MM.1S (cell line): Measurements from ENCODE around the gene ADRA1B.

Source experiments
- DNase-seq: peaks from one replicate; pipeline ENCODE4 v3.0.0-alpha.2; 2015
- H2AFZ ChIP-seq: fragments of 300-600 bp; sonication (generic); 2 replicates; pipeline ENCODE4 v1.6.0; 2016; ENCODE audit warnings: antibody characterized with exemption, low read length
- H3F3A ChIP-seq: fragments of 300-600 bp; sonication (generic); 2 replicates; pipeline ENCODE4 v1.6.1; 2016; ENCODE audit warnings: mild to moderate bottlenecking, antibody characterized with exemption, low read length, moderate library complexity, mixed read lengths; ENCODE audit not compliant: insufficient read depth
- H3K27ac ChIP-seq: fragments of 300-600 bp; sonication (generic); 2 replicates; pipeline ENCODE4 v1.5.1; 2016; ENCODE audit warnings: mild to moderate bottlenecking, low read length
- H3K27me3 ChIP-seq: fragments of 300-600 bp; sonication (generic); replicated peaks from 2 replicates; pipeline ENCODE4 v1.6.0; 2016; ENCODE audit warnings: low read length; ENCODE audit not compliant: insufficient read depth
- H3K36me3 ChIP-seq: fragments of 300-600 bp; sonication (generic); replicated peaks from 2 replicates; pipeline ENCODE4 v1.6.1; 2016; ENCODE audit warnings: mild to moderate bottlenecking, low read length, mixed read lengths; ENCODE audit not compliant: insufficient read depth
- H3K4me1 ChIP-seq: fragments of 300-600 bp; sonication (generic); 2 replicates; pipeline ENCODE4 v1.6.1; 2016; ENCODE audit warnings: low read length, mixed read lengths
- H3K4me2 ChIP-seq: fragments of 300-600 bp; sonication (generic); 2 replicates; pipeline ENCODE4 v1.6.0; 2016; ENCODE audit warnings: low read depth, low read length
- H3K4me3 ChIP-seq: fragments of 300-600 bp; sonication (generic); 2 replicates; pipeline ENCODE4 v1.5.1; 2016; ENCODE audit warnings: low read length, mixed read lengths
- H3K79me2 ChIP-seq: fragments of 300-600 bp; sonication (generic); 2 replicates; pipeline ENCODE4 v1.6.1; 2016; ENCODE audit warnings: mixed run types, low read length, mixed read lengths
- H3K9ac ChIP-seq: fragments of 300-600 bp; sonication (generic); 2 replicates; pipeline ENCODE4 v1.6.1; 2016; ENCODE audit warnings: low read length, mixed read lengths
- H3K9me2 ChIP-seq: fragments of 300-600 bp; sonication (generic); replicated peaks from 2 replicates; pipeline ENCODE4 v1.6.1; 2016; ENCODE audit warnings: mild to moderate bottlenecking, low read length, mixed read lengths; ENCODE audit not compliant: insufficient read depth
- H3K9me3 ChIP-seq: fragments of 300-600 bp; sonication (generic); replicated peaks from 2 replicates; pipeline ENCODE4 v1.6.1; 2016; ENCODE audit warnings: mild to moderate bottlenecking, low read length, mixed read lengths; ENCODE audit not compliant: insufficient read depth
- H4K20me1 ChIP-seq: fragments of 300-600 bp; sonication (generic); 2 replicates; pipeline ENCODE4 v1.6.1; 2016; ENCODE audit warnings: mild to moderate bottlenecking, low read length, moderate library complexity, mixed read lengths; ENCODE audit not compliant: insufficient read depth
- EZH2 ChIP-seq: fragments of 300-600 bp; sonication (generic); optimal IDR thresholded peaks from 2 replicates; pipeline ENCODE3; 2017; ENCODE audit warnings: low read depth, mild to moderate bottlenecking, antibody characterized with exemption, low read length, mixed read lengths
- EZH2phosphoT487 ChIP-seq: fragments of 300-600 bp; sonication (generic); IDR thresholded peaks from 2 replicates; pipeline ENCODE4 v1.6.1; 2018; ENCODE audit warnings: antibody characterized with exemption, low read length
- TF ChIP-seq, protein P1 (sequence below): fragments of 300-600 bp; sonication (generic); IDR thresholded peaks from 2 replicates; pipeline ENCODE4 v1.5.1; 2016; ENCODE audit warnings: antibody characterized with exemption, low read length, mixed read lengths

ADRA1B gene

DNA sequence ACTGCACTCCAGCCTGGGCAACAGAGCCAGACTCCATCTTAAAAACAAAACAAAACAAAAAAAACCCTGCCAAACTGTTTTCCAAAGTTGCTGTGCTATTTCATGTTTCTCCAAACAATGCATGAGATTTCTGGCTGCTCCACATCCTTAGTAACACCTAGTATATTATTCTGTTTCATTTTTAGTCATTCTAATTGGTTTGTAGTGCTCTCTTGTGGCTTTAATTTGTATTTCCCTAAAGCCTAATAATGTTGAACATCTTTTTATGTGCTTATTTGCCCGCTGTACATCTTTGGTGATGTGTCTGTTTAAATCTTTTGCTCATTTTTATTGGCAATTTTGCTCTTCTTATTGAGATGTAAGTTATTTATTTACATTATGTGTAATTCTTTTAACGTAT is 74.2 kb downstream of the ADRA1B start:
- TF ChIP-seq EZH2phosphoT487 = no peak
- TF ChIP-seq, protein P1, sequence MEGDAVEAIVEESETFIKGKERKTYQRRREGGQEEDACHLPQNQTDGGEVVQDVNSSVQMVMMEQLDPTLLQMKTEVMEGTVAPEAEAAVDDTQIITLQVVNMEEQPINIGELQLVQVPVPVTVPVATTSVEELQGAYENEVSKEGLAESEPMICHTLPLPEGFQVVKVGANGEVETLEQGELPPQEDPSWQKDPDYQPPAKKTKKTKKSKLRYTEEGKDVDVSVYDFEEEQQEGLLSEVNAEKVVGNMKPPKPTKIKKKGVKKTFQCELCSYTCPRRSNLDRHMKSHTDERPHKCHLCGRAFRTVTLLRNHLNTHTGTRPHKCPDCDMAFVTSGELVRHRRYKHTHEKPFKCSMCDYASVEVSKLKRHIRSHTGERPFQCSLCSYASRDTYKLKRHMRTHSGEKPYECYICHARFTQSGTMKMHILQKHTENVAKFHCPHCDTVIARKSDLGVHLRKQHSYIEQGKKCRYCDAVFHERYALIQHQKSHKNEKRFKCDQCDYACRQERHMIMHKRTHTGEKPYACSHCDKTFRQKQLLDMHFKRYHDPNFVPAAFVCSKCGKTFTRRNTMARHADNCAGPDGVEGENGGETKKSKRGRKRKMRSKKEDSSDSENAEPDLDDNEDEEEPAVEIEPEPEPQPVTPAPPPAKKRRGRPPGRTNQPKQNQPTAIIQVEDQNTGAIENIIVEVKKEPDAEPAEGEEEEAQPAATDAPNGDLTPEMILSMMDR = peak; percentile 14; the same call in 1 of the 2 replicates
- no peak for TF ChIP-seq EZH2
- H3K79me2 ChIP-seq = no peaks in the 10 kb centered on the region
- H3K9me2 ChIP-seq = no peaks in the 10 kb centered on the region
- no peak overlapping the region for H3K4me3 ChIP-seq
- no peaks in the 10 kb centered on the region for H3K36me3 ChIP-seq
- no peaks in the 10 kb centered on the region for H3K9me3 ChIP-seq
- no peak overlapping the region for H3K9ac ChIP-seq
- H3K27me3 ChIP-seq = no peaks in the 10 kb centered on the region
- no peak overlapping the region for H3K27ac ChIP-seq
- peaks cover 12% of the 10 kb centered on the region for H3F3A ChIP-seq
- peaks cover 12% of the 10 kb centered on the region; the same call in 1 of the 2 replicates for H3K4me1 ChIP-seq
- no peak overlapping the region for H3K4me2 ChIP-seq
- H4K20me1 ChIP-seq = no peaks in the 10 kb centered on the region
- DNase-seq = no peak
- no peak overlapping the region for H2AFZ ChIP-seq

DNA sequence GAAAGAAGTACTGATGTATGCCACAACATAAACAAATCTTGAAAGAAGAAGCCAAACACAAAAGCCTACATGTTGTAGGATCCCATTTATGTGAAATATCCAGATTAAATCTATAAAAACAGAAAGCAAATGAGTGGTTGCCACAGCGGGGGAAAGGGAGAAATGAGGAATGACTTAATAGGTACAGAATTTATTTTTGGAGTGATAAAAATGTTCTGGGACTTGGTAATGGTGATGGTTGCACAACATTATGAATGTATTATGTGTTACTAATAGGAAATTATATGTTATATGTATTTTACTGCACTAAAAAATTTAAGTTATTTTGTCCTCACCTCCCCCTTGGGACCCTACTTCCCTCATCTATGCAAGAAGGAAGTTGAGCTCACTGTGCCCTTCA is 76.3 kb downstream of the ADRA1B start:
- Histone ChIP-seq H3K4me2 (no peak overlapping the region), H4K20me1 (no peaks in the 10 kb centered on the region)
- no peak for DNase-seq

DNA sequence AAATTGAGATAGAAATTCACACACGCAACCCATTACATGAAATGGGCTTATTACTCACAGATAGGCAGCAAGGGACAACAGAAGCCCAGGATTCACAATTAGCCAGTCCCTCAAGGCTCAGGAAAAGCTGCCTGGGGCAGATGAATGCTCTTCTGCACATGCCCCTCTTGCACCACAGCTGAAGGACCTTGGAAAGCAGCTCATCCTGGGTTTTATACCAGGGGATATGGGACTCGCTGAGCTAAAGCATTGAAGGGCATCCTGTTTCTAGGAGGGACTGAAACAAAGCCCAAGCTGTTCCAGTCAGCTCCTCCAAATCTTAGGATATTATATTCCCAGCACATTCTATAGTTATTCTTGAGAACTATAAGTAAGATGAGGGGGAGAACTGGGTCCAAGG is 76.9 kb downstream of the ADRA1B start:
- DNase-seq = no peak
- no peaks in the 10 kb centered on the region for H3K36me3 ChIP-seq
- no peak overlapping the region for H3K4me2 ChIP-seq
- H3K9me2 ChIP-seq = no peaks in the 10 kb centered on the region
- no peak overlapping the region for H3K9ac ChIP-seq
- no peak overlapping the region for H3K4me3 ChIP-seq
- H4K20me1 ChIP-seq = no peaks in the 10 kb centered on the region
- no peak overlapping the region for H3K27ac ChIP-seq
- H2AFZ ChIP-seq = no peak overlapping the region
- TF ChIP-seq, protein P1 = no peak
- no peak for TF ChIP-seq EZH2
- no peak for TF ChIP-seq EZH2phosphoT487
- no peaks in the 10 kb centered on the region for H3K9me3 ChIP-seq
- no peaks in the 10 kb centered on the region for H3F3A ChIP-seq
- peaks cover 1% of the 10 kb centered on the region; the same call in 1 of the 2 replicates for H3K4me1 ChIP-seq
- H3K79me2 ChIP-seq = no peaks in the 10 kb centered on the region
- no peaks in the 10 kb centered on the region for H3K27me3 ChIP-seq

More for the DNA sequence above, 76.3 kb downstream of the ADRA1B start:
- H3K9ac ChIP-seq = no peak overlapping the region
- TF ChIP-seq EZH2phosphoT487 (no peak), EZH2 (no peak)
- TF ChIP-seq, protein P1 = no peak
- no peaks in the 10 kb centered on the region for H3K27me3 ChIP-seq
- no peak overlapping the region for H2AFZ ChIP-seq
- H3K36me3 ChIP-seq = no peaks in the 10 kb centered on the region
- no peaks in the 10 kb centered on the region for H3K9me2 ChIP-seq
- peaks cover 7% of the 10 kb centered on the region; the same call in 1 of the 2 replicates for H3K4me1 ChIP-seq
- H3K27ac ChIP-seq = no peak overlapping the region
- H3F3A ChIP-seq = no peaks in the 10 kb centered on the region
- no peaks in the 10 kb centered on the region for H3K9me3 ChIP-seq
- no peaks in the 10 kb centered on the region for H3K79me2 ChIP-seq
- no peak overlapping the region for H3K4me3 ChIP-seq
